H9 (cell line): ENCODE results near the gene ERCC6L. TPM values are rescaled to one million over a fixed set of nuclear protein-coding genes. Genes with fewer than 3 reads are reported as not detected.

Source experiments
- DNase-seq: peaks from one replicate; pipeline ENCODE4 v3.0.0-alpha.2; 2017
- H2AFZ ChIP-seq: one replicate; pipeline ENCODE4 v1.6.1; 2013; ENCODE audit warnings: mild to moderate bottlenecking, low read length, control low read depth, moderate library complexity
- H2AK5ac ChIP-seq: 2 replicates; pipeline ENCODE4 v1.6.1; 2013; ENCODE audit warnings: low read length, control low read depth, mixed read lengths; ENCODE audit not compliant: insufficient read length
- H2BK120ac ChIP-seq: one replicate; pipeline ENCODE4 v1.6.1; 2013; ENCODE audit warnings: low read depth, mild to moderate bottlenecking, low read length, control low read depth, inconsistent platforms; ENCODE audit not compliant: poor library complexity, severe bottlenecking
- H2BK12ac ChIP-seq: 2 replicates; pipeline ENCODE4 v1.6.1; 2013; ENCODE audit warnings: low read length, control low read depth, mixed read lengths, low read depth; ENCODE audit not compliant: insufficient read length
- H2BK15ac ChIP-seq: 2 replicates; pipeline ENCODE4 v1.6.1; 2013; ENCODE audit warnings: low read depth, low read length, control low read depth
- H2BK20ac ChIP-seq: one replicate; pipeline ENCODE4 v1.6.1; 2013; ENCODE audit warnings: low read depth, mild to moderate bottlenecking, low read length, control low read depth, inconsistent platforms; ENCODE audit not compliant: poor library complexity, severe bottlenecking
- H2BK5ac ChIP-seq: 2 replicates; pipeline ENCODE4 v1.6.1; 2013; ENCODE audit warnings: low read length, control low read depth, mixed read lengths; ENCODE audit not compliant: insufficient read length
- H3K14ac ChIP-seq: 2 replicates; pipeline ENCODE4 v1.6.1; 2013; ENCODE audit warnings: low read length, control low read depth; ENCODE audit not compliant: insufficient read depth
- H3K18ac ChIP-seq: 2 replicates; pipeline ENCODE4 v1.6.1; 2013; ENCODE audit warnings: low read depth, mild to moderate bottlenecking, mixed read lengths, low read length, control low read depth; ENCODE audit not compliant: insufficient read length
- H3K23ac ChIP-seq: 2 replicates; pipeline ENCODE4 v1.6.1; 2013; ENCODE audit warnings: low read length, control low read depth, mixed read lengths, low read depth; ENCODE audit not compliant: insufficient read length
- H3K23me2 ChIP-seq: 2 replicates; pipeline ENCODE4 v1.6.1; 2013; ENCODE audit warnings: low read depth, mild to moderate bottlenecking, mixed read lengths, low read length, control low read depth; ENCODE audit not compliant: insufficient read length, poor library complexity, severe bottlenecking
- H3K27ac ChIP-seq: 2 replicates; pipeline ENCODE4 v1.5.1; 2013; ENCODE audit warnings: low read length, control low read depth, mixed read lengths, low read depth; ENCODE audit not compliant: insufficient read length
- H3K27me3 ChIP-seq: 2 replicates; pipeline ENCODE4 v1.6.1; 2013; ENCODE audit warnings: low read length, control low read depth, inconsistent platforms; ENCODE audit not compliant: insufficient read depth
- H3K4ac ChIP-seq: 2 replicates; pipeline ENCODE4 v1.6.1; 2013; ENCODE audit warnings: low read depth, mild to moderate bottlenecking, control low read depth, inconsistent platforms, low read length, moderate library complexity
- H3K4me1 ChIP-seq: 2 replicates; pipeline ENCODE4 v1.6.1; 2013; ENCODE audit warnings: low read length, control low read depth, inconsistent platforms; ENCODE audit not compliant: insufficient read depth
- H3K4me2 ChIP-seq: 2 replicates; pipeline ENCODE4 v1.6.1; 2013; ENCODE audit warnings: low read length, control low read depth, mixed read lengths; ENCODE audit not compliant: insufficient read length, insufficient read depth
- H3K56ac ChIP-seq: 2 replicates; pipeline ENCODE4 v1.6.1; 2013; ENCODE audit warnings: low read depth, mild to moderate bottlenecking, mixed read lengths, low read length, control low read depth; ENCODE audit not compliant: insufficient read length
- H3K79me1 ChIP-seq: 2 replicates; pipeline ENCODE4 v1.6.1; 2013; ENCODE audit warnings: low read depth, mild to moderate bottlenecking, moderate library complexity, low read length, control low read depth, inconsistent platforms; ENCODE audit not compliant: insufficient read depth, poor library complexity, severe bottlenecking
- H3K79me2 ChIP-seq: 2 replicates; pipeline ENCODE4 v1.6.1; 2013; ENCODE audit warnings: low read length, control low read depth, inconsistent platforms; ENCODE audit not compliant: insufficient read depth
- H3K9ac ChIP-seq: 2 replicates; pipeline ENCODE4 v1.6.1; 2013; ENCODE audit warnings: low read length, control low read depth, mixed read lengths; ENCODE audit not compliant: insufficient read length; ENCODE audit errors: extremely low read depth
- H3K9me3 ChIP-seq: one replicate; pipeline ENCODE4 v1.6.1; 2013; ENCODE audit warnings: low read depth, low read length, inconsistent platforms; ENCODE audit not compliant: control insufficient read depth
- H3T11ph ChIP-seq: one replicate; pipeline ENCODE4 v1.6.1; 2013; ENCODE audit warnings: mild to moderate bottlenecking, low read length, control low read depth, inconsistent platforms
- H4K20me1 ChIP-seq: one replicate; pipeline ENCODE4 v1.6.1; 2013; ENCODE audit not compliant: control insufficient read depth, insufficient read length, insufficient read depth
- H4K5ac ChIP-seq: 2 replicates; pipeline ENCODE4 v1.6.1; 2013; ENCODE audit warnings: low read depth, mild to moderate bottlenecking, mixed read lengths, low read length, control low read depth; ENCODE audit not compliant: insufficient read length
- H4K8ac ChIP-seq: replicated peaks from 2 replicates; pipeline ENCODE4 v1.6.1; 2013; ENCODE audit warnings: low read length, control low read depth, mixed read lengths, low read depth; ENCODE audit not compliant: insufficient read length
- H4K91ac ChIP-seq: 2 replicates; pipeline ENCODE4 v1.6.1; 2013; ENCODE audit warnings: low read depth, mild to moderate bottlenecking, moderate library complexity, mixed read lengths, low read length, control low read depth; ENCODE audit not compliant: insufficient read length
- H3K27ac Mint-ChIP-seq, 3 experiments: 2 replicates in 2 of 3; 3 replicates in 1 of 3; pipeline ENCODE4 v1.8.0; 2020 to 2021; ENCODE audit warnings: mixed read lengths in 3 of 3, mild to moderate bottlenecking in 1 of 3, moderate library complexity in 1 of 3
- H3K27me3 Mint-ChIP-seq: 2 replicates; pipeline ENCODE4 v1.8.0; 2021; ENCODE audit warnings: low read depth, mild to moderate bottlenecking, moderate library complexity, mixed read lengths
- H3K36me3 Mint-ChIP-seq, 3 experiments: 2 replicates in 2 of 3; 3 replicates in 1 of 3; pipeline ENCODE4 v1.8.0; 2020 to 2021; ENCODE audit warnings: low read depth in 3 of 3, mixed read lengths in 3 of 3; ENCODE audit not compliant: insufficient read depth in 1 of 3
- H3K4me1 Mint-ChIP-seq, 2 experiments: 2 replicates each; pipeline ENCODE4 v1.8.0; 2020; ENCODE audit warnings: mixed read lengths in 2 of 2
- H3K4me3 Mint-ChIP-seq, 2 experiments: 2 replicates in 1 of 2; 3 replicates in 1 of 2; pipeline ENCODE4 v1.8.0; 2020 to 2021; ENCODE audit warnings: mild to moderate bottlenecking in 2 of 2, mixed read lengths in 2 of 2, moderate library complexity in 1 of 2
- H3K9me3 Mint-ChIP-seq, 2 experiments: 2 replicates in 1 of 2; 3 replicates in 1 of 2; pipeline ENCODE4 v1.8.0; 2020; ENCODE audit warnings: mild to moderate bottlenecking in 2 of 2, mixed read lengths in 2 of 2, moderate library complexity in 1 of 2
- WGBS: extraction: QIAGEN DNeasy Blood & Tissue Kit; methylation state at CpG from one replicate; pipeline ENCODE4 v1.1.7; 2013; ENCODE audit warnings: missing lambda C conversion rate, low lambda C conversion rate, mixed read lengths; ENCODE audit not compliant: insufficient read length; ENCODE audit errors: extremely low coverage; 5-methylcytosine and 5-hydroxymethylcytosine counted together
- total RNA-seq: library from RNA; stranded (reverse); gene quantifications from 2 replicates; pipeline ENCODE4 v1.2.1, GENCODE V29; 2021
- TF ChIP-seq, protein P1 (sequence below): fragments of 200-600 bp; sonication (generic); conservative IDR thresholded peaks from 3 replicates; pipeline ENCODE4 v1.8.0; 2021; ENCODE audit warnings: antibody characterized with exemption, mild to moderate bottlenecking

ERCC6L gene
- total RNA-seq, 1 experiment from 2014 or later, result 18.1 TPM

DNA sequence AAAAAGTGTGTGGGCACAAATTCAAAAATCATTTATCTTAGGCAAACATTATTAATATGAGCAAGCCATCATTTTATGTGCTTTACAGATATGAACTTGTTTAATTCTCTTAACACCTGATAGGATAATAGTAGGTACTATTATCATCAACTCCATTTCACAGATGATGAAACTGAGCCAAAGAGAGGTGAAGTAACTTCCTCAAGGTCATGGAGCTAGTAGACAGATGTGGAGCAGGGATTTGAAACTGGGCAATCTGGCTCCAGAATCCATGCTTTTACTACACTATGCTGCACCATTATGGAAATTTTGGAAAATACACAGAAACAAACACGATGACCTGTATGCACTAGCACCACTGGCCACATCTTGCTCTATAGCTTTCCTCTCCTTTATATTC lies 58.3 kb downstream of the ERCC6L start:
- Histone ChIP-seq H2BK120ac (no peak overlapping the region), H2AFZ (no peak overlapping the region), H3K9ac (no peak overlapping the region), H3K4ac (no peak overlapping the region), H3K4me2 (peak overlapping the region; percentile 16), H3K79me2 (no peaks in the 10 kb centered on the region; the same call in 1 of the 2 replicates), H3K9me3 (peaks cover 36% of the 10 kb centered on the region), H3K27me3 (no peaks in the 10 kb centered on the region), H2BK12ac (no peak overlapping the region), H3K27ac (peak overlapping the region; percentile 41), H3K18ac (no peak overlapping the region), H3K23ac (no peak overlapping the region), H3K23me2 (no peaks in the 10 kb centered on the region), H2BK20ac (no peak overlapping the region), H4K91ac (no peak overlapping the region), H3K56ac (no peak overlapping the region), H4K8ac (no peak overlapping the region), H3T11ph (no peak overlapping the region), H2BK5ac (no peak overlapping the region), H4K20me1 (peaks cover 3% of the 10 kb centered on the region), H3K79me1 (no peaks in the 10 kb centered on the region), H2AK5ac (no peak overlapping the region), H3K4me1 (no peaks in the 10 kb centered on the region), H4K5ac (peak overlapping the region; percentile 72), H3K14ac (no peak overlapping the region), H2BK15ac (no peak overlapping the region)
- no CpG with 5 or more reads among the region's 1 CpG for WGBS
- Mint-ChIP-seq H3K9me3 (peaks cover 29 to 37% of the 10 kb centered on the region in 2 experiments), H3K27me3 (peaks cover 5% of the 10 kb centered on the region), H3K4me3 (no peak overlapping the region), H3K36me3 (peaks cover 4 to 8% (median 6%) of the 10 kb centered on the region in 3 experiments), H3K4me1 (peaks cover 0 to 5% of the 10 kb centered on the region in 2 experiments; a peak in 1 of 4 replicates), H3K27ac (no peak overlapping the region)
- TF ChIP-seq, protein P1, sequence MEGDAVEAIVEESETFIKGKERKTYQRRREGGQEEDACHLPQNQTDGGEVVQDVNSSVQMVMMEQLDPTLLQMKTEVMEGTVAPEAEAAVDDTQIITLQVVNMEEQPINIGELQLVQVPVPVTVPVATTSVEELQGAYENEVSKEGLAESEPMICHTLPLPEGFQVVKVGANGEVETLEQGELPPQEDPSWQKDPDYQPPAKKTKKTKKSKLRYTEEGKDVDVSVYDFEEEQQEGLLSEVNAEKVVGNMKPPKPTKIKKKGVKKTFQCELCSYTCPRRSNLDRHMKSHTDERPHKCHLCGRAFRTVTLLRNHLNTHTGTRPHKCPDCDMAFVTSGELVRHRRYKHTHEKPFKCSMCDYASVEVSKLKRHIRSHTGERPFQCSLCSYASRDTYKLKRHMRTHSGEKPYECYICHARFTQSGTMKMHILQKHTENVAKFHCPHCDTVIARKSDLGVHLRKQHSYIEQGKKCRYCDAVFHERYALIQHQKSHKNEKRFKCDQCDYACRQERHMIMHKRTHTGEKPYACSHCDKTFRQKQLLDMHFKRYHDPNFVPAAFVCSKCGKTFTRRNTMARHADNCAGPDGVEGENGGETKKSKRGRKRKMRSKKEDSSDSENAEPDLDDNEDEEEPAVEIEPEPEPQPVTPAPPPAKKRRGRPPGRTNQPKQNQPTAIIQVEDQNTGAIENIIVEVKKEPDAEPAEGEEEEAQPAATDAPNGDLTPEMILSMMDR, result no peak
- DNase-seq, result no peak
